GM12878 (cell line): Measurements from ENCODE around the gene ZBTB22. TPM values are rescaled to one million over a fixed set of nuclear protein-coding genes. Genes with fewer than 3 reads are reported as not detected.
A peak's percentile ranks its signal among the peaks of the same experiment; 100 is the strongest.

Experiments used
- ATAC-seq: fragments of 200-7000 bp; cut with Tn5 transposase; 3 replicates; pipeline ENCODE4 v1.9.1; 2020; ENCODE audit warnings: mild to moderate bottlenecking, moderate library complexity
- BruUV-seq: library from RNA; stranded (reverse); fragments of 400-500 nt; replicated peaks from 2 replicates; lab custom pipeline; 2021; lab: Mats Ljungman, UMichigan
- CTCF ChIA-PET: fragments of 300-600 bp; sonication (Branson Sonifier 250); formaldehyde crosslinking; extraction: SDS; loops from one replicate; lab custom pipeline; 2021; ENCODE audit warnings: inconsistent platforms; lab: Yijun Ruan, JAX
- POLR2A ChIA-PET: fragments of 350-600 bp; formaldehyde crosslinking; extraction: SDS; loops from one replicate; lab custom pipeline; 2021; ENCODE audit warnings: inconsistent platforms; lab: Charles Lee
- RAD21 ChIA-PET: fragments of 300-600 bp; sonication (Branson Sonifier 250); formaldehyde crosslinking; loops from one replicate; lab custom pipeline; 2023; ENCODE audit warnings: antibody characterized with exemption; ENCODE audit not compliant: unreplicated experiment; lab: Charles Lee
- SMC1A ChIA-PET: fragments of 300-600 bp; sonication (Branson Sonifier 250); formaldehyde crosslinking; loops from one replicate; lab custom pipeline; 2023; ENCODE audit not compliant: unreplicated experiment, uncharacterized antibody; lab: Charles Lee
- DNase-seq: peaks from one replicate; pipeline ENCODE4 v3.0.0-alpha.2; 2011; ENCODE audit warnings: low read depth, low spot score
- FAIRE-seq: peaks from 3 replicates; lab custom pipeline; 2011; peaks lifted over from hg19 to GRCh38; lab: Jason Lieb, UNC
- H2AFZ ChIP-seq: 2 replicates; pipeline ENCODE4 v1.6.0; 2011; ENCODE audit warnings: low read depth, low read length, control low read depth; ENCODE audit not compliant: control insufficient read depth
- H3K27ac ChIP-seq: 2 replicates; pipeline ENCODE4 v1.5.1; 2011; ENCODE audit warnings: control low read depth; ENCODE audit not compliant: control insufficient read depth, insufficient read depth
- H3K27me3 ChIP-seq, 2 experiments: replicated peaks in 1 of 2; 2 replicates each; pipeline versions ENCODE4 v1.6.0 to v1.6.1; 2011; ENCODE audit warnings: low read length in 1 of 2; ENCODE audit not compliant: control insufficient read depth in 2 of 2, insufficient read depth in 2 of 2
- H3K36me3 ChIP-seq, 2 experiments: 2 replicates each; pipeline ENCODE4 v1.5.1; 2011; ENCODE audit warnings: low read length in 1 of 2; ENCODE audit not compliant: control insufficient read depth in 2 of 2, insufficient read depth in 2 of 2
- H3K4me1 ChIP-seq: 2 replicates; pipeline ENCODE4 v1.6.1; 2011; ENCODE audit warnings: mild to moderate bottlenecking, low read length, moderate library complexity, mixed read lengths; ENCODE audit not compliant: control insufficient read depth, insufficient read depth
- H3K4me2 ChIP-seq: 2 replicates; pipeline ENCODE4 v1.6.0; 2011; ENCODE audit warnings: control low read depth; ENCODE audit not compliant: control insufficient read depth, insufficient read depth
- H3K4me3 ChIP-seq: fragments of 200-600 bp; sonication (generic); 2 replicates; pipeline ENCODE4 v1.5.1; 2016
- H3K79me2 ChIP-seq: 2 replicates; pipeline ENCODE4 v1.6.0; 2011; ENCODE audit warnings: low read length; ENCODE audit not compliant: control insufficient read depth, insufficient read depth
- H3K9ac ChIP-seq: 2 replicates; pipeline ENCODE4 v1.8.0; 2011; ENCODE audit warnings: low read length, control low read depth, mixed read lengths; ENCODE audit not compliant: control insufficient read depth, insufficient read depth
- H3K9me3 ChIP-seq: replicated peaks from 3 replicates; pipeline ENCODE4 v1.5.1; 2011; ENCODE audit warnings: mild to moderate bottlenecking, low read length; ENCODE audit not compliant: control insufficient read depth, insufficient read depth
- H4K20me1 ChIP-seq: 2 replicates; pipeline ENCODE4 v1.6.0; 2011; ENCODE audit not compliant: control insufficient read depth, insufficient read depth
- ASH2L ChIP-seq: fragments of 300-600, 200-600 bp; sonication (generic); IDR thresholded peaks from 2 replicates; pipeline ENCODE4 v1.6.1; 2017; ENCODE audit warnings: low read depth, mild to moderate bottlenecking, borderline replicate concordance
- BHLHE40 ChIP-seq, 2 experiments: fragments of 450-650 bp in 1 of 2; IDR thresholded peaks; 2 replicates each; pipeline ENCODE4 v1.6.1; 2011 to 2017; ENCODE audit warnings: low read depth in 2 of 2, borderline replicate concordance in 1 of 2, improper control_type of control experiment in 1 of 2, low read length in 1 of 2, mild to moderate bottlenecking in 1 of 2
- CBX3 ChIP-seq: fragments of 200-600 bp; sonication (generic); IDR thresholded peaks from 2 replicates; pipeline ENCODE4 v1.6.1; 2016; ENCODE audit warnings: low read depth, borderline replicate concordance
- DPF2 ChIP-seq: fragments of 450-650 bp; IDR thresholded peaks from 2 replicates; pipeline ENCODE4 v1.6.1; 2017; ENCODE audit warnings: mild to moderate bottlenecking
- MYB ChIP-seq: fragments of 150-350 bp; IDR thresholded peaks from 2 replicates; pipeline ENCODE4 v1.6.1; 2014; ENCODE audit warnings: mild to moderate bottlenecking, low read depth, low read length, borderline replicate concordance
- NFYA ChIP-seq: IDR thresholded peaks from 2 replicates; pipeline ENCODE4 v1.6.1; 2011; ENCODE audit warnings: low read depth, mild to moderate bottlenecking, low read length, improper control_type of control experiment, borderline replicate concordance
- PML ChIP-seq: IDR thresholded peaks from 2 replicates; pipeline ENCODE4 v1.6.1; 2012; ENCODE audit warnings: low read length, inconsistent platforms
- POLR2A ChIP-seq: IDR thresholded peaks from 2 replicates; pipeline ENCODE4 v1.6.1; 2011; ENCODE audit warnings: low read depth, mild to moderate bottlenecking, low read length
- POLR2AphosphoS5 ChIP-seq: IDR thresholded peaks from 2 replicates; pipeline ENCODE4 v1.6.1; 2011; ENCODE audit warnings: mild to moderate bottlenecking, low read length, inconsistent platforms
- RBBP5 ChIP-seq: fragments of 200-600 bp; sonication (generic); conservative IDR thresholded peaks from 2 replicates; pipeline ENCODE4 v1.6.1; 2016
- ZBED1 ChIP-seq: IDR thresholded peaks from 2 replicates; pipeline ENCODE4 v1.6.1; 2016; ENCODE audit warnings: borderline replicate concordance
- ZNF384 ChIP-seq: IDR thresholded peaks from 2 replicates; pipeline ENCODE4 v1.6.1; 2012; ENCODE audit warnings: low read depth, mild to moderate bottlenecking, low read length, improper control_type of control experiment, borderline replicate concordance
- ZSCAN29 ChIP-seq: fragments of 450-650 bp; IDR thresholded peaks from 2 replicates; pipeline ENCODE4 v1.6.1; 2017; ENCODE audit warnings: mild to moderate bottlenecking, moderate library complexity
- ZZZ3 ChIP-seq: IDR thresholded peaks from 2 replicates; pipeline ENCODE4 v1.6.1; 2011; ENCODE audit warnings: low read depth; ENCODE audit not compliant: control insufficient read depth, insufficient read length
- WGBS: methylation state at CpG from one replicate; pipeline ENCODE4 v1.1.6; 2016; ENCODE audit warnings: low lambda C conversion rate; ENCODE audit not compliant: insufficient replicate concordance, insufficient coverage; ENCODE audit errors: missing lambda C conversion rate; 5-methylcytosine and 5-hydroxymethylcytosine counted together
- in situ Hi-C: fragments of 300-500 bp; cut with MboI; formaldehyde crosslinking; loops from 9 replicates; pipeline ENCODE4 v1.14.3; 2018; ENCODE audit warnings: mixed read lengths
- intact Hi-C: fragments of 100-400 bp; cut with micrococcal nuclease; formaldehyde crosslinking; loops from one replicate; pipeline ENCODE4 v1.14.2; 2022; ENCODE audit not compliant: unreplicated experiment
- polyA plus RNA-seq, 11 experiments: library from polyadenylated mRNA; depleted of rRNA in 4 of 11; unstranded in 6 of 11; stranded (reverse) in 5 of 11; fragments of >200 nt; fragmentation: Nextera tagmentation in 4 of 11; fragmentation: Illumina TruSeq in 1 of 11; extraction: Ambion mirVana in 4 of 11; extraction: Trizol in 1 of 11; gene quantifications; 1 replicate in 1 of 11; 2 replicates in 10 of 11; pipeline versions ENCODE4 v1.2.1 to v1.2.3, GENCODE V29; 2011 to 2016; ENCODE audit warnings: inconsistent platforms in 2 of 11, missing spikeins in 2 of 11, low read depth in 1 of 11
- total RNA-seq, 4 experiments: library from RNA; depleted of rRNA in 3 of 4; stranded (reverse); fragments of >200 nt in 3 of 4; fragmentation: Illumina TruSeq in 1 of 4; extraction: Trizol in 1 of 4; gene quantifications; 2 replicates each; pipeline versions ENCODE4 v1.2.1 to v1.2.3, GENCODE V29; 2013 to 2021
- TF ChIP-seq, protein P1 (sequence below): fragments of 450-650 bp; IDR thresholded peaks from 2 replicates; pipeline ENCODE4 v1.6.1; 2017; ENCODE audit warnings: antibody characterized with exemption, mild to moderate bottlenecking, moderate library complexity
- TF ChIP-seq, protein P2 (sequence below): fragments of 450-650 bp; IDR thresholded peaks from 2 replicates; pipeline ENCODE4 v1.6.1; 2017; ENCODE audit warnings: mild to moderate bottlenecking, low read depth, inconsistent platforms; ENCODE audit not compliant: poor library complexity, severe bottlenecking
- TF ChIP-seq, protein P3 (sequence below): IDR thresholded peaks from 2 replicates; pipeline ENCODE4 v1.6.1; 2011; ENCODE audit warnings: mild to moderate bottlenecking, low read depth, low read length, moderate library complexity; ENCODE audit not compliant: insufficient replicate concordance

Gene ZBTB22
- total and polyA plus RNA-seq, 10 of the 15 experiments (the other 5 are each of a cell fraction or from before 2014, with no cell fraction given): 0.11 to 9.9 (median 4.8) TPM

DNA sequence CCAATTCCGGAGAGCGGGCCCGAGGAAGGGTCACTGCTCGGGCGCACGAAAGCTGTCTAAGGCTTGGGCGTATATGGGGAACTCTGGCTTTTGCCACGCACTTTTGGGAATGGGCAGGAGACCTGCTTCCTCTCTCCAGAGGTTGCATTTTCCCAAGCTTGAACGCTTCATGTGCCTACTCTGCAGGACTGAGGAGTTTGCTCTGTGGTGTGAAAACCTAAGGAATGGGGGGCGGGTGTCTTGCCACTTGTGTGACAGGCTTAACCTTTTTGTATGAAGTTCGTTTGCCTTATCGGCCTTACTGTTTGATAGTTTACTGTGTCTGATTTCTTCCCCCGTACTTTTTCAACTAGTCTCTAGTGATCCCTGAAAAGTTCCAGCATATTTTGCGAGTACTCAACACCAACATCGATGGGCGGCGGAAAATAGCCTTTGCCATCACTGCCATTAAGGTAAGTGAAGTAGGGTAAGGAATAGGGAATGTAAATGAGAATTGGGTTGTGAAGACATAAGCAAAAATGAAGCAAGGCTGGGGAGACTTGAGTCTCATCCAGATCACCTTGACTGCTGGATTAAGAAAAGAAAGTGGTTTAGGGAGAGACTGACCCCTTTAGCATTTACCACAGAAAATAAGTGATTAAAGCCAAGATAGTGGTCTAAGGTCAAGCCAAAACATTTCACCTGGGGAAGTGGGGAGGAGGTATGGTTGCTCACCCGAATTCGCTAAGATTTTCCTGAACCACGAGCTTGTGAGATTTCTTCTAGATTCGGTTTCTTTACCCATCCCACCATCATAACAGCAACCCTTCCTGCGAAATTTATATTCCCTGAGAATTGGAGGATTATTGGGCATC is 45.0 kb downstream of the ZBTB22 start:
- Histone ChIP-seq H3K79me2 (peaks cover 67% of the 10 kb centered on the region), H3K27me3 (no peaks in the 10 kb centered on the region), H4K20me1 (peaks cover 6% of the 10 kb centered on the region), H3K4me2 (peak overlapping the region; percentile 83), H3K4me3 (peak overlapping the region; percentile 87), H3K9me3 (no peaks in the 10 kb centered on the region), H3K36me3 (peaks cover 13 to 24% of the 10 kb centered on the region in 2 experiments), H3K27ac (peak overlapping the region; percentile 97), H2AFZ (peak overlapping the region; percentile 49; the same call in 1 of the 2 replicates), H3K9ac (peak overlapping the region; percentile 88), H3K4me1 (peaks cover 18% of the 10 kb centered on the region)
- FAIRE-seq (no peak), DNase-seq (no peak), ATAC-seq (peak; percentile 16)
- POLR2A ChIA-PET: interaction anchor here (0.6 to 5.4 kb wide), 21 partner anchors 8 to 319 kb away, joined by 3 to 60 read pairs (median 6); partner anchors contain the start of genes HLA-DMA, HLA-DPB1, PFDN6 and RGL2
- intact Hi-C loops (no loop called here), in situ Hi-C loops (no loop called here)
- CTCF ChIA-PET: interaction anchor here (0.9 to 3.6 kb wide), 9 partner anchors 23 to 196 kb away, joined by 3 to 23 read pairs (median 5); partner anchors contain the start of genes HLA-DPB1 and RING1
- under 1% methylated on average over 22 of the region's 22 CpGs for WGBS
- BruUV-seq: TSS peak; percentile 81
- RAD21 ChIA-PET: interaction anchor here (0.9 to 2.1 kb wide), 8 partner anchors 16 to 298 kb away, joined by 3 to 11 read pairs (median 5); partner anchors contain the start of genes PFDN6, RGL2, RING1 and WDR46
- SMC1A ChIA-PET: interaction anchor here (0.6 to 2.0 kb wide), 7 partner anchors 17 to 158 kb away, joined by 3 to 8 read pairs (median 6); partner anchors contain the start of genes PFDN6, RING1 and WDR46
- TF ChIP-seq ZSCAN29: peak; percentile 68; the same call in 1 of the 2 replicates
- TF ChIP-seq POLR2A: peak; percentile 11; the same call in 1 of the 2 replicates
- no peak for TF ChIP-seq CBX3
- TF ChIP-seq, protein P1, sequence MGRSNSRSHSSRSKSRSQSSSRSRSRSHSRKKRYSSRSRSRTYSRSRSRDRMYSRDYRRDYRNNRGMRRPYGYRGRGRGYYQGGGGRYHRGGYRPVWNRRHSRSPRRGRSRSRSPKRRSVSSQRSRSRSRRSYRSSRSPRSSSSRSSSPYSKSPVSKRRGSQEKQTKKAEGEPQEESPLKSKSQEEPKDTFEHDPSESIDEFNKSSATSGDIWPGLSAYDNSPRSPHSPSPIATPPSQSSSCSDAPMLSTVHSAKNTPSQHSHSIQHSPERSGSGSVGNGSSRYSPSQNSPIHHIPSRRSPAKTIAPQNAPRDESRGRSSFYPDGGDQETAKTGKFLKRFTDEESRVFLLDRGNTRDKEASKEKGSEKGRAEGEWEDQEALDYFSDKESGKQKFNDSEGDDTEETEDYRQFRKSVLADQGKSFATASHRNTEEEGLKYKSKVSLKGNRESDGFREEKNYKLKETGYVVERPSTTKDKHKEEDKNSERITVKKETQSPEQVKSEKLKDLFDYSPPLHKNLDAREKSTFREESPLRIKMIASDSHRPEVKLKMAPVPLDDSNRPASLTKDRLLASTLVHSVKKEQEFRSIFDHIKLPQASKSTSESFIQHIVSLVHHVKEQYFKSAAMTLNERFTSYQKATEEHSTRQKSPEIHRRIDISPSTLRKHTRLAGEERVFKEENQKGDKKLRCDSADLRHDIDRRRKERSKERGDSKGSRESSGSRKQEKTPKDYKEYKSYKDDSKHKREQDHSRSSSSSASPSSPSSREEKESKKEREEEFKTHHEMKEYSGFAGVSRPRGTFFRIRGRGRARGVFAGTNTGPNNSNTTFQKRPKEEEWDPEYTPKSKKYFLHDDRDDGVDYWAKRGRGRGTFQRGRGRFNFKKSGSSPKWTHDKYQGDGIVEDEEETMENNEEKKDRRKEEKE: no peak
- TF ChIP-seq ZZZ3: peak; percentile 1
- no peak for TF ChIP-seq ZNF384
- TF ChIP-seq, protein P2, sequence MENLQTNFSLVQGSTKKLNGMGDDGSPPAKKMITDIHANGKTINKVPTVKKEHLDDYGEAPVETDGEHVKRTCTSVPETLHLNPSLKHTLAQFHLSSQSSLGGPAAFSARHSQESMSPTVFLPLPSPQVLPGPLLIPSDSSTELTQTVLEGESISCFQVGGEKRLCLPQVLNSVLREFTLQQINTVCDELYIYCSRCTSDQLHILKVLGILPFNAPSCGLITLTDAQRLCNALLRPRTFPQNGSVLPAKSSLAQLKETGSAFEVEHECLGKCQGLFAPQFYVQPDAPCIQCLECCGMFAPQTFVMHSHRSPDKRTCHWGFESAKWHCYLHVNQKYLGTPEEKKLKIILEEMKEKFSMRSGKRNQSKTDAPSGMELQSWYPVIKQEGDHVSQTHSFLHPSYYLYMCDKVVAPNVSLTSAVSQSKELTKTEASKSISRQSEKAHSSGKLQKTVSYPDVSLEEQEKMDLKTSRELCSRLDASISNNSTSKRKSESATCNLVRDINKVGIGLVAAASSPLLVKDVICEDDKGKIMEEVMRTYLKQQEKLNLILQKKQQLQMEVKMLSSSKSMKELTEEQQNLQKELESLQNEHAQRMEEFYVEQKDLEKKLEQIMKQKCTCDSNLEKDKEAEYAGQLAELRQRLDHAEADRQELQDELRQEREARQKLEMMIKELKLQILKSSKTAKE: no peak
- no peak for TF ChIP-seq ASH2L
- no peak for TF ChIP-seq MYB
- 0 out of 2 replicates have a peak, but pooled peaks have one; percentile 50 for TF ChIP-seq ZBED1
- TF ChIP-seq RBBP5: peak; percentile 28; the same call in 1 of the 2 replicates
- TF ChIP-seq BHLHE40 (IDR thresholded peaks at IDR 0.05; ENCODE audit: borderline replicate concordance in 1 of 2, low read depth in 2 of 2, low read length in 1 of 2): no peak
- no peak for TF ChIP-seq NFYA
- no peak for TF ChIP-seq PML
- no peak for TF ChIP-seq DPF2
- TF ChIP-seq POLR2AphosphoS5: peak; percentile 30; the same call in 1 of the 2 replicates
- TF ChIP-seq, protein P3, sequence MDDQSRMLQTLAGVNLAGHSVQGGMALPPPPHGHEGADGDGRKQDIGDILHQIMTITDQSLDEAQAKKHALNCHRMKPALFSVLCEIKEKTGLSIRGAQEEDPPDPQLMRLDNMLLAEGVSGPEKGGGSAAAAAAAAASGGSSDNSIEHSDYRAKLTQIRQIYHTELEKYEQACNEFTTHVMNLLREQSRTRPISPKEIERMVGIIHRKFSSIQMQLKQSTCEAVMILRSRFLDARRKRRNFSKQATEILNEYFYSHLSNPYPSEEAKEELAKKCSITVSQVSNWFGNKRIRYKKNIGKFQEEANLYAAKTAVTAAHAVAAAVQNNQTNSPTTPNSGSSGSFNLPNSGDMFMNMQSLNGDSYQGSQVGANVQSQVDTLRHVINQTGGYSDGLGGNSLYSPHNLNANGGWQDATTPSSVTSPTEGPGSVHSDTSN: no peak
